ENCODE results near the gene SHC3. TPM values are rescaled to one million over a fixed set of nuclear protein-coding genes. Genes with fewer than 3 reads are reported as not detected.

Gene SHC3
- total RNA-seq, 2 experiments from 2014 or later, result not detected

DNA sequence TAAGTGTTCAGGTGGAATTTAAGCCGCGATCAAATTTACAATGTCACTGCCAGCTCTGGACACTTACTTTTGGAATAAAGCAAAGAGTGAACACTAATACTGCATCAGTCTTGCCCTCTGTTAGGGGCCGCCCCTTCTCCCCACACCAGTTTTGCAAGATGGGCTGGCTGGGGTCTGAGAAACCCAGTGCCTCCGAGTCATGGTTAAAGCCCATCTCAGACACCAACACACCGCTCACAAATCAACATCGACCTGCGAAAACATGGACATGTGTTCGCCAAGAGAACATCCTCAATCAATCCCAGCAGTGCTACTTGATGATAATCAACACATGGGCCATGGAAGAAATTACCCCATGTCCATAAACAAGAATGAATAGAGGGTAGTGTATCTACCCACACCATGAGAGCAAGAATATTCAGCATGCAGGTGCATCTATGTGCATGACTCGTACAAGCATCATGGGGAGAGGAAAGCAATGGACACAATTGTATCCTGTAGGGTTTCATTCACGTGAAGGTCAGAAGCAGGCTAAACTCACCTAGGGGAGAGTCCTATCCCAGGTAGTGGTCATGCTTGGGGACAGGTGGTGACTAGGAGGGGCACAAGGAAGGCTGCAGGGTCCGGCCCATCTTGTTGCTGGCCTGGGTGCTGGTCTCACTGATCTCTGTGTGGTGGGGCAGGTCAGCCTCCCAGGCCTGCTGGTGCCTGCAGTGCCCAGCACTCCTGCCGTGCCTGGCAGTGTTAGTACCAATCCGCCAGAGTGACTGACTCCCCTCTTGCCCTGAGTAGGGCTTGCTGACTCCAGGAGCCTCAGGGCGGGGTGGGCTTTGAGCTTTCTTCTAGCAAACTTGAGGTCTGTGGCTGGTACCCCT lies 182.3 kb downstream of the SHC3 start:
- Histone ChIP-seq H3K9me3 (ENCODE audit: control insufficient read depth in 1 of 2, insufficient read depth in 1 of 2, low read length in 2 of 2) (peaks cover 0 to 5% of the 10 kb centered on the region in 2 experiments), H3K4me3 (ENCODE audit: low read length) (no peak overlapping the region), H3K36me3 (ENCODE audit: insufficient read depth, low read length) (no peaks in the 10 kb centered on the region), H3K27me3 (ENCODE audit: control insufficient read depth in 1 of 2, insufficient read depth in 2 of 2, low read length in 2 of 2) (peaks cover 25 to 49% of the 10 kb centered on the region in 2 experiments), H3K4me1 (ENCODE audit: insufficient read depth, low read length) (peaks cover 13% of the 10 kb centered on the region), H3K27ac (ENCODE audit: low read depth in 1 of 2, low read length in 2 of 2) (no peak overlapping the region)
- TF ChIP-seq, protein P1, sequence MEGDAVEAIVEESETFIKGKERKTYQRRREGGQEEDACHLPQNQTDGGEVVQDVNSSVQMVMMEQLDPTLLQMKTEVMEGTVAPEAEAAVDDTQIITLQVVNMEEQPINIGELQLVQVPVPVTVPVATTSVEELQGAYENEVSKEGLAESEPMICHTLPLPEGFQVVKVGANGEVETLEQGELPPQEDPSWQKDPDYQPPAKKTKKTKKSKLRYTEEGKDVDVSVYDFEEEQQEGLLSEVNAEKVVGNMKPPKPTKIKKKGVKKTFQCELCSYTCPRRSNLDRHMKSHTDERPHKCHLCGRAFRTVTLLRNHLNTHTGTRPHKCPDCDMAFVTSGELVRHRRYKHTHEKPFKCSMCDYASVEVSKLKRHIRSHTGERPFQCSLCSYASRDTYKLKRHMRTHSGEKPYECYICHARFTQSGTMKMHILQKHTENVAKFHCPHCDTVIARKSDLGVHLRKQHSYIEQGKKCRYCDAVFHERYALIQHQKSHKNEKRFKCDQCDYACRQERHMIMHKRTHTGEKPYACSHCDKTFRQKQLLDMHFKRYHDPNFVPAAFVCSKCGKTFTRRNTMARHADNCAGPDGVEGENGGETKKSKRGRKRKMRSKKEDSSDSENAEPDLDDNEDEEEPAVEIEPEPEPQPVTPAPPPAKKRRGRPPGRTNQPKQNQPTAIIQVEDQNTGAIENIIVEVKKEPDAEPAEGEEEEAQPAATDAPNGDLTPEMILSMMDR (IDR thresholded peaks at IDR 0.05), result no peak
- POLR2A ChIA-PET, result no interaction called here
- no peak overlapping the region for H3K4me3 Mint-ChIP-seq
- no peaks in the 10 kb centered on the region for H3K9me3 Mint-ChIP-seq
- H3K36me3 Mint-ChIP-seq (ENCODE audit: low read depth), result no peaks in the 10 kb centered on the region
- H3K27ac Mint-ChIP-seq, result no peak overlapping the region
- peaks cover 50% of the 10 kb centered on the region for H3K27me3 Mint-ChIP-seq
- DNase-seq (no peak), ATAC-seq (ENCODE audit: poor library complexity) (no peak)
- intact Hi-C loops (cut with DNase I, micrococcal nuclease), result no loop called here
- H3K4me1 Mint-ChIP-seq (ENCODE audit: low read depth), result peaks cover 14% of the 10 kb centered on the region
- CTCF ChIA-PET, result no interaction called here

DNA sequence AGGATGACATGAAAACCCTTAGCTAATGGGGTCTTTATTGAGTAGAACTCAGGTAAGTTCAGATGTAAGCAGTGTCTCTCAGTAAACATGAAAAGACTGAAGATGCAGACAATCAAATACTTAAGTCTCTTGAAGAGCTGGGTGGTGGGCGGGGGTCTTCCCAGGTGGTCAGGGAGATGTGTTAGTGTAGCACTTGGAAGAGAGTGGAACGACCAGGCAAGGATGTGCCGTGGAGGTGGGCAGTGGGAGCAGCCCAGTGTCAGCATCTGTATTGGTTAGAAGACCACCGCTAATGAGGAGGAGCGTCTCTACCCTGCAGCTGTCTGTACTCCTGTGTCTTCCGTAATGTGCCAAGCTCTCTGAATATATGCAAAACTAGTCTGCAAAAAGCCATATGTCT lies 183.0 kb downstream of the SHC3 start:
- Histone ChIP-seq H3K4me3 (ENCODE audit: low read length) (no peak overlapping the region), H3K27me3 (ENCODE audit: control insufficient read depth in 1 of 2, insufficient read depth in 2 of 2, low read length in 2 of 2) (peaks cover 26 to 46% of the 10 kb centered on the region in 2 experiments), H3K27ac (ENCODE audit: low read depth in 1 of 2, low read length in 2 of 2) (no peak overlapping the region), H3K4me1 (ENCODE audit: insufficient read depth, low read length) (peaks cover 7% of the 10 kb centered on the region), H3K36me3 (ENCODE audit: insufficient read depth, low read length) (no peaks in the 10 kb centered on the region), H3K9me3 (ENCODE audit: control insufficient read depth in 1 of 2, insufficient read depth in 1 of 2, low read length in 2 of 2) (peaks cover 0 to 3% of the 10 kb centered on the region in 2 experiments)
- Mint-ChIP-seq H3K27me3 (peaks cover 48% of the 10 kb centered on the region), H3K27ac (no peak overlapping the region), H3K4me1 (ENCODE audit: low read depth) (peaks cover 14% of the 10 kb centered on the region), H3K4me3 (no peak overlapping the region), H3K36me3 (ENCODE audit: low read depth) (no peaks in the 10 kb centered on the region), H3K9me3 (no peaks in the 10 kb centered on the region)
- intact Hi-C loops (cut with DNase I, micrococcal nuclease), result no loop called here
- TF ChIP-seq, protein P1 (IDR thresholded peaks at IDR 0.05), result no peak
- no peak for ATAC-seq (ENCODE audit: poor library complexity)
- CTCF ChIA-PET, result no interaction called here
- no peak for DNase-seq
- POLR2A ChIA-PET, result no interaction called here

DNA sequence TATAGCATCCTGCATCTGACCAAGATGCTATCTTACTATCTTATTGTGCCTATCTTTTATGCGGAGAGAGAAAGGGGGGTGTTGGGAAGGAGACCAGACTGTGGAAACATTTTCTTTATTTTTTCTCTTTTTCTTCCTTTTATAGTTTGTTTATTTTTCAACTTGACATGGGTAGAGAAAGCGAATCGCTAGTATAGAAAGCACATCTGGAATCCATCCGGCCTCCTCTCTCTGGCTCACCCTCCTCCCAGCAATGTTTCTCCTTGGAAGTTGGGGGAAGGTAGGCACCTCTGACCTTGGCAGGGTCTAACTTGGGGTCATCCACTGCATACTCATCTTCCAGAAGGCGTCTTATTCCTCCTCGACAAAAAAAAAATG lies 183.4 kb downstream of the SHC3 start:
- H3K36me3 ChIP-seq (ENCODE audit: insufficient read depth, low read length), result no peaks in the 10 kb centered on the region
- DNase-seq (no peak), ATAC-seq (ENCODE audit: poor library complexity) (no peak)
- Mint-ChIP-seq H3K27ac (no peak overlapping the region), H3K4me3 (no peak overlapping the region), H3K36me3 (ENCODE audit: low read depth) (no peaks in the 10 kb centered on the region), H3K27me3 (peaks cover 52% of the 10 kb centered on the region), H3K4me1 (ENCODE audit: low read depth) (peaks cover 14% of the 10 kb centered on the region), H3K9me3 (no peaks in the 10 kb centered on the region)
- intact Hi-C loops (cut with DNase I, micrococcal nuclease), result no loop called here
- TF ChIP-seq, protein P1 (IDR thresholded peaks at IDR 0.05), result no peak
- H3K27ac ChIP-seq (ENCODE audit: low read depth in 1 of 2, low read length in 2 of 2), result no peak overlapping the region
- peaks cover 31 to 46% of the 10 kb centered on the region in 2 experiments for H3K27me3 ChIP-seq (ENCODE audit: control insufficient read depth in 1 of 2, insufficient read depth in 2 of 2, low read length in 2 of 2)
- ChIA-PET POLR2A (no interaction called here), CTCF (no interaction called here)
- peaks cover 0 to 4% of the 10 kb centered on the region in 2 experiments for H3K9me3 ChIP-seq (ENCODE audit: control insufficient read depth in 1 of 2, insufficient read depth in 1 of 2, low read length in 2 of 2)
- H3K4me3 ChIP-seq (ENCODE audit: low read length), result no peak overlapping the region
- peaks cover 8% of the 10 kb centered on the region for H3K4me1 ChIP-seq (ENCODE audit: insufficient read depth, low read length)

Measured in CD4-positive, alpha-beta T cell (primary cell).